ENCODE data around the gene SLCO3A1.

The SLCO3A1 gene

GRCh38 chr15:92076541-92076940 lies 223.0 kb downstream of the SLCO3A1 start:
- DNase-seq: no peak

- peak; percentile 49 for DNase-seq
Measured at GRCh38 chr15:92077353-92078085, 224.0 kb downstream of the SLCO3A1 start.

GRCh38 chr15:92078270-92078669 lies 224.8 kb downstream of the SLCO3A1 start:
- no peak for DNase-seq

GRCh38 chr15:92079047-92079446 lies 225.5 kb downstream of the SLCO3A1 start:
- DNase-seq: no peak

GRCh38 chr15:92079647-92080255 lies 226.2 kb downstream of the SLCO3A1 start:
- DNase-seq: no peak

- peak; percentile 36 for DNase-seq
Measured at GRCh38 chr15:92082006-92082843, 228.7 kb downstream of the SLCO3A1 start.

GRCh38 chr15:92083190-92083589 lies 229.7 kb downstream of the SLCO3A1 start:
- no peak for DNase-seq

GRCh38 chr15:92087211-92087610 lies 233.7 kb downstream of the SLCO3A1 start:
- no peak for DNase-seq

- DNase-seq: no peak
Measured at GRCh38 chr15:92091155-92091734, 237.7 kb downstream of the SLCO3A1 start.

GRCh38 chr15:92092289-92093105 lies 239.0 kb downstream of the SLCO3A1 start:
- no peak for DNase-seq

- no peak for DNase-seq
Measured at GRCh38 chr15:92095693-92096092, 242.2 kb downstream of the SLCO3A1 start.

GRCh38 chr15:92097474-92098178 lies 244.1 kb downstream of the SLCO3A1 start:
- DNase-seq: peak; percentile 14

- DNase-seq: no peak
Measured at GRCh38 chr15:92098869-92099268, 245.4 kb downstream of the SLCO3A1 start.

- no peak for DNase-seq
Measured at GRCh38 chr15:92100301-92100700, 246.8 kb downstream of the SLCO3A1 start.

GRCh38 chr15:92100751-92101150 lies 247.2 kb downstream of the SLCO3A1 start:
- DNase-seq: no peak

- DNase-seq: no peak
Measured at GRCh38 chr15:92101708-92102394, 248.3 kb downstream of the SLCO3A1 start.

- no peak for DNase-seq
Measured at GRCh38 chr15:92102395-92102755, 248.9 kb downstream of the SLCO3A1 start.

GRCh38 chr15:92104072-92104471 lies 250.6 kb downstream of the SLCO3A1 start:
- DNase-seq: no peak

GRCh38 chr15:92105611-92106010 lies 252.1 kb downstream of the SLCO3A1 start:
- DNase-seq: no peak

GRCh38 chr15:92107510-92107909 lies 254.0 kb downstream of the SLCO3A1 start:
- no peak for DNase-seq

GRCh38 chr15:92109191-92109873 lies 255.8 kb downstream of the SLCO3A1 start:
- DNase-seq: no peak

Data from CD4-positive, alpha-beta T cell treated with Interferon gamma for 1 hour (primary cell).